GM19328 (cell line): Measurements from ENCODE around the gene NUP50.
A peak's percentile ranks its signal among the peaks of the same experiment; 100 is the strongest.

ENCODE experiments used
- ATAC-seq: cut with Tn5 transposase; IDR thresholded peaks from one replicate; pipeline ENCODE4 v1.9.1; 2021; ENCODE audit warnings: mild to moderate bottlenecking, moderate library complexity; ENCODE audit not compliant: unreplicated experiment

The NUP50 gene

GRCh38 chr22:45163451-45164269 is at the start of gene NUP50:
Gene NUP50, plus strand, starts transcription at chr22:45163925. Its CDS starts 4,253 bp downstream, at chr22:45168178.
- peak; percentile 74 for ATAC-seq

GRCh38 chr22:45120440-45120839 is 43.3 kb upstream of the NUP50 start:
- no peak for ATAC-seq

- ATAC-seq: no peak
These were observed 42.8 kb upstream of the NUP50 start for GRCh38 chr22:45120931-45121330.

GRCh38 chr22:45124176-45124847 is 39.4 kb upstream of the NUP50 start:
- ATAC-seq: no peak

GRCh38 chr22:45125188-45125587 is 38.5 kb upstream of the NUP50 start:
- ATAC-seq: no peak

- no peak for ATAC-seq
These were observed 35.9 kb upstream of the NUP50 start for GRCh38 chr22:45127866-45128265.

- no peak for ATAC-seq
These were observed 33.8 kb upstream of the NUP50 start for GRCh38 chr22:45129703-45130524.

- ATAC-seq: no peak
These were observed 32.8 kb upstream of the NUP50 start for GRCh38 chr22:45130891-45131290.

GRCh38 chr22:45131749-45132148 is 32.0 kb upstream of the NUP50 start:
- no peak for ATAC-seq

GRCh38 chr22:45134313-45134712 is 29.4 kb upstream of the NUP50 start:
- ATAC-seq: no peak

GRCh38 chr22:45136594-45136993 is 27.1 kb upstream of the NUP50 start:
- ATAC-seq: no peak

- no peak for ATAC-seq
These were observed 24.0 kb upstream of the NUP50 start for GRCh38 chr22:45139693-45140092.

- no peak for ATAC-seq
These were observed 21.3 kb upstream of the NUP50 start for GRCh38 chr22:45142376-45142775.

GRCh38 chr22:45144916-45145315 is 18.8 kb upstream of the NUP50 start:
- ATAC-seq: no peak

- no peak for ATAC-seq
These were observed 14.1 kb upstream of the NUP50 start for GRCh38 chr22:45149671-45150070.

GRCh38 chr22:45150139-45150538 is 13.6 kb upstream of the NUP50 start:
- ATAC-seq: no peak

- no peak for ATAC-seq
These were observed 12.2 kb upstream of the NUP50 start for GRCh38 chr22:45151503-45151902.

- no peak for ATAC-seq
These were observed 9.3 kb upstream of the NUP50 start for GRCh38 chr22:45154383-45154782.

GRCh38 chr22:45155050-45155840 is 8.5 kb upstream of the NUP50 start:
- ATAC-seq: no peak

GRCh38 chr22:45157907-45158306 is 5.8 kb upstream of the NUP50 start:
- no peak for ATAC-seq
